GF-D8 (cell line): ENCODE measurements around the gene SURF6.

ENCODE experiments used
- DNase-seq: peaks from one replicate; lab custom pipeline; 2025; lab: John Stamatoyannopoulos, UW

SURF6 gene

DNA sequence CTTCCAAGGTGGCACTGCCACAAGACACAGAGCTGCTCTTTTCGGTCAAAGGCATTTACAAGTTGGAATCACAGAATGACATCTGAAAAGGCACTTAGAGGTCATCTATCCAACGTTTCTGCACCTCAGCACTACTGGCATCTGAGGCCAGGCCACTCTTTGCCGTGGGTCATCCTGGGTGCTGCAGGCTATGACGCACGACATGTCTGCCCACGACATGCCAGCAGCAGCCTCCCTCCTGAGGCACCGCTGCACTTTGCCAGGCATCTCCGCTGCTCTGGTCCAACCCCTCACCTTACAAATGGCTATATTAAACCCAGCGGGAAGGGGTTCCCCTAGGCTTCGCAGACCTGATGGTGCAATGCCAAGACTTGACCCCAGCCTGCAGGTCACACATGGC lies 31.8 kb upstream of the SURF6 start:
- DNase-seq, result no peak

DNA sequence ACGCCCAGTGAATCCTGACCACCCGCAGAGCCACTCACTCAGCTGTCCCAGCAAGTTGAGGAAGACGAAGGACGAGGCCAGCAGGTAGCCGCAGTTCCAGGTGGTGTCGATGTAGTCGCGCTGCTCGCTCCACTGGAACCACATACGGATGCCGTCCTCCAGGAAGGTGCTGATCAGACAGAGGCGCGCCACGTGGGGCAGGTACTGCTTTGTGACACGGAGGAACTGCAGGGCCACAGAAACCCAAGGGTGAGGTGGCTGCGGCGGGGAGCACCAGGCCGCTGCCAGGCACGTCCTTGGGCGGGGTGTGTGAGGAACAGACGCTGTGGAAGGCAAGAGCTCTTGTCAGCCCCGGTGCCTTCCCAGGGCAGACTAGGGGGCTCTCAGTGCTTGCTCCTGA lies 31.2 kb upstream of the SURF6 start:
- DNase-seq, result no peak

DNA sequence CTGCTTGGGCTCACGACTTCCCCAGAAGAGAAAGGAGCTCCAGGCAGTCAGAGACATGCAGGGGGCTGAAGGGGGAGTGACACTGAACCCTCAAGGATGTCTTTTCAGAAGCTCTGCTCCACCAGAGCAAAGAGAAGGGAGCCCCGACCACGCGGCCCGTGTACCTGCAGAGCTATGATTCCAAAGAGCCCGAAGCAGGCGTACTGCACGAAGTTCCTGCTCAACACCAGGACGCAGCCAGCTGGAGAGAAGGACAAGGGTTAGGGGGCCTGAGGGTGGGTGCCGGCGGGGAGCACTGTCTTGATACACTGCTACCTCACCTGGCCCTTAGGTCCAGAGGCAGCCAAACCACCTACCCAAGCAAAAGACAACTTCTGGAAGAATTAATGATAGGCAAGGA lies 30.4 kb upstream of the SURF6 start:
- DNase-seq, result no peak

DNA sequence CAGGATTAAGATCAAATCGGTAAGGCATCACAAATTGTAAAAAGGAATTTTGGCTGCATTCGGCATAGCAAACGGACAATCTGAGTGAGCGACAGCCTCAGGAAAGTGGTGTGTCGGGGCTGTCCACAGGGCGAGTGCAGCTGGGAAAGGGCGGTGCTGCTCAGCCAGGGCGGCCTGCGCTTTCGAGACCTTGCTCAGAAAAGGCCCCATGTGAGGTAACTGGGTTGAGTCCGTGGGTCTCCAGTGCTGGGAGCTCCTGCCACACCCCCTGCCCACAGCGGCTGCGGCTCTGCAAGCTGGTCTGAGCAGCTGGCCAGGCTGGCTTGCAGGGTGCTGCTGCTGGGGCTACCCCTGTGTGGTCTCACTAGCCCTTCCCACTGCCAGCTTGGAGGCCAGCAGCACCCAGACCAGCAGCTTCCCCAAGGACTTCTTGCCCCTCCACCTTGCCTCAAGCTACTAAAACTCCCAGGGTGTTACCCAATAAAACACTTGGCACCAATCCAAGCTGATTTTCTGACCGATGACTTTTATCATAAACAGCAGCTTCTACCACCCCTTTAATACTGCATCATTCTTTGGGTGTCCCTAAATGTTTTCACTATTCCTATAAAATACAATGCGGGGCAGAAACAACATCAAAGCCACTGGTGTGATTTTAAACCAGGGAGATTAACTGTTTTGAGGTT lies 26.5 kb upstream of the SURF6 start:
- DNase-seq, result no peak

DNA sequence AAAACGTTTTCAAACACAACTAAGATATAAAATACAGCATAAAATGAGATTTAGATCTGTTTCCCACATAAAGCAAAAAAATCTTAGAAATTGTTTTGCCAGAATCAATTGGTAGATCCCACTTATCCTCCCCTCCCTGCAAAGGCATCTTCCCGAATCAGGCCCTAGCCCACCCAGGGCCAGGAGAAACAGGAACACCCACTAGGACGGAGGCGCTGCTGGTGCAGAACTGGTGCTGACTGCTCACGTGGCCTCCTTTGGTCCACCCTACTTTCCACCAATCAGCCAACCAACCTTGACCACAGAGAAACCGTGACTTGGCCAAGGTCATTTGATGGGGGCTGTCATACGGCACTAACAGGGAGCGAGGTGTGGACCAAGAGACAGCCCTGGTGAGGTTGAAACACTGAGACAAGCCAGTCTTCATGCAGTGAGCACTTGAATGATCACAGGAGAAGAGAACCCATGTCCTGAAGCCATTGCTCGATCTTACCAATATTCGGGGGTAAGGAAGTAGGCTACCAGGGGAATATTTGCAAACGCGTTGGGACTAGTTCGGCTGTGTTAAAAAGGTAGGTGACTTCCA lies 25.6 kb upstream of the SURF6 start:
- no peak for DNase-seq

DNA sequence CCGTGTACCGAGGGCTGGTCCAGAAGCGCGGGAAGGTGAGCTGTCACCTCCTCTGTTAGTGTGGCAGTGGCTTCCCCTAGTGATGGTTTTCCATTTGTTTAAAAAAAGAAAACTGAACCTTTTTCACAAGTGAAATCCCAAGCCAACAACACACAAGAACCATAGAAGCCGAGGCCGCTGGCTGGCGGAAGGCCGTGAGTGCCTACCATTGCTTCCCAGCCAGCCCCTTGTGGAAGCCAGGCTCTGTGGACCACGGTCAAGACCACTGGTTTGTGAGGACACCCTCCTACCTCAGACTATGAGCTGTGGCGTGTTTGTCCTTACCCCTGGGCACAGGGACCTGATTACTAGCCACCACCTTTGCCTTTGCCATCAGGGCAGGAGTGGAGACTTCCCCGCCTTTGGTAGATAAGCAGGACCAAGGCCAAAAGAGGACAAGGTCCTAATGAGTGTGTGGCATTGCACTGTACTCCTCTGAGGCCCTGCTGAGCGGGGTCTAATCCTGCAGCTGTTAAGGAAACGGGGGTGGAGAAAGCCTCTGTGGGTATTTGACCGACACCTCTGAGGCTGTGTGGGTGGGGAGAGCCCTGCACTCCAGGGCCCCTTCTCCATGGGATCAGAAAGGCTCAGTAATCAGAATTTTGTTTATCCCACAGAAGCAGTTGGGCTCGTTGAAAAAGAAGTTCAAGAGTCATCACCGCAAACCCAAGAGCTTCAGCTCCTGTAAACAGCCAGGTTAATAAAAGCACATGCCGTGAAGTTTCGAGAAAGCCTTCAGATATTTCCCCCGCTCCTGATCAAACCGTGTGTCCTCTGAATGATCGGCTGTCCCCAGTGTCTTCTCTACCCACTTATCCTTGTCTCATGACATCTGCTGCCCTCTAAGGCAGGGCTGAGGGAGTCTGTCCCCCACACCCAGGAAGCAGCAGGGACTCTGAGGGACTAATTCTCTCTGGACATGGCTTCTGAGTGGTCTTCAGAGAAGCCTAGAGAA lies 24.7 kb upstream of the SURF6 start:
- DNase-seq, result no peak

DNA sequence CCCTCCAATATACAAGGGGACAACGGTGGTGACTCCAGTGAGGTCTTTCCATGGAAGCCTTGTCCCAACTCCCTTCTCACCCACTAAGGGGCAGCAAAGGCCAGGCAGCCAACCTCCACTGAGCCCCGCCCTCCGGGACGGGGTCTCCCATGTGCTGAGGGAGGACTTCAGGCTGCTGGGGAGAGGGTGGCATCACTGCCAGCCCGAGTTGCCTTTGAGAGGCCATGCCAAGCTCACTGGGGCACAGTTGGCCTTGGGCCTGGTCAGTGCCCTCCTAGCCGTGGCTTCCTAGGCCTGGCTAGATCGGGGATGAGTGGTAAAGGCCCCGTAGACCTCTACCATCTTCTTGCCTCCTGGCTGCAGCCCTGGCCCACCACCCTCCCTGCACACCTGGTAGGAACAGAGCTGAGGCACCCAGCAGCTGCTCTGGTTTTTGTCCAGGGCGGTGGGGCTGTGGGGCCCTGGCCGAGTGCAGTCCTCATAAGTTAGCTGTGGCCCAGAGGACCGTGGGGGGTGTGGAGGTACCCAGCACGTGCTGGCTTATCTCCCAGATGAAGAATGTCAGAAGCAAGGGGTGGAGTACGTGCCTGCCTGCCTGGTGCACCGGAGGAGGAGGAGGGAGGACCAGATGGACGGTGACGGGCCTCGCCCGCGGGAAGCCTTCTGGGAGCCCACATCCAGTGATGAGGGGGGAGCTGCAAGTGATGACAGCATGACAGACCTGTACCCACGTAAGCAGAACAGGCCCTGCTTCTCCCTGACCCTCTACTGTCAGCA lies 23.6 kb upstream of the SURF6 start:
- DNase-seq, result no peak

DNA sequence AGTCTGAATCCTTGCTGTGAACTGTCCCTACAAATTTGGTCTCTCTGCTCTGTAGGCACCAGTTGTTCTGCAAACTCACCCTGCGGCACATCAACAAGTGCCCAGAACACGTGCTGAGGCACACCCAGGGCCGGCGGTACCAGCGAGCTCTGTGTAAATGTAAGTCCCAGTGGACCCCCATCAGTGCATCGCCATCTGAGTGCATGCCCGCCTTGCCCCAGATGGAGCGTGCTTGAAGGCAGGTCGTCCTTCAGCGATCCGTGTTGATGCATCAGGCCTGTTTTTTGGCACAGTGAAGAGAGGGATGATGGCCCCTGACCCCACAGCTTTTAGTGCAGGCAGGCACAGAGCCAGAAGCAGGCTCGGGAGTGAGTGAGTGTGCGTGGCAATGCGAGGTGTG lies 21.7 kb upstream of the SURF6 start:
- DNase-seq, result no peak

DNA sequence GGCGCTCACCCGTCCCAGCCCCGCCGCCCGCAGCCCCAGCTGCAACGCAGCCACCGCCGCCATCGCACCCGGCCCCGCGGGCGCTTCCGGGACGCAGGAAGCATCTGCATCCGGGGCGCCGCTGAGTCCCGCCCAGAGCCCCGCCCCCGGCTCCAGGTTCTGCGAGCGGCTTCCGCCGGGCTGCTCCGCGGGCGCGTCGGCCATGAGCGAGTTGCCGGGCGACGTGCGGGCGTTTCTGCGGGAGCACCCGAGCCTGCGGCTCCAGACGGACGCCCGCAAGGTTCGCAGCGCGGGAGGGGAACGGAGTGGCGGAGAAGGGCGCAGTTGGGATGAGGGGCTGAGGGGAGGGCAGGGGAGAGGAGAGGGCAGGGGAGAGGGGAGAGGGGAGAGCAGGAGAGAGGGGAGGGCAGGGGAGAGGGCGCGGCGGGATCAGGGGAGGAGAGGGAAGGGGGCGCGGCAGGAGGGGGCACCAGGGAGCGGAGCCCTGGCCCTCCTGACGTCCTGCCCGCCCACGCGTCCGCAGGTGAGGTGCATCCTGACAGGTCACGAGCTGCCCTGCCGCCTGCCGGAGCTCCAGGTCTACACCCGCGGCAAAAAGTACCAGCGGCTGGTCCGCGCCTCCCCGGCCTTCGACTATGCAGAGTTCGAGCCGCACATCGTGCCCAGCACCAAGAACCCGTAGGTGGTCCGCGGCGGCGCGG lies 20.6 kb upstream of the SURF6 start, which contains the start of the genes SURF1 and SURF2:
TSS of gene SURF1 (minus strand) at position 97 of the 701 bp plus-strand sequence. CDS start at position 63, 34 bp downstream.
TSS of gene SURF2 (plus strand) at position 160 of the 701 bp plus-strand sequence. CDS start at position 203, 43 bp downstream.
- DNase-seq, result no peak

DNA sequence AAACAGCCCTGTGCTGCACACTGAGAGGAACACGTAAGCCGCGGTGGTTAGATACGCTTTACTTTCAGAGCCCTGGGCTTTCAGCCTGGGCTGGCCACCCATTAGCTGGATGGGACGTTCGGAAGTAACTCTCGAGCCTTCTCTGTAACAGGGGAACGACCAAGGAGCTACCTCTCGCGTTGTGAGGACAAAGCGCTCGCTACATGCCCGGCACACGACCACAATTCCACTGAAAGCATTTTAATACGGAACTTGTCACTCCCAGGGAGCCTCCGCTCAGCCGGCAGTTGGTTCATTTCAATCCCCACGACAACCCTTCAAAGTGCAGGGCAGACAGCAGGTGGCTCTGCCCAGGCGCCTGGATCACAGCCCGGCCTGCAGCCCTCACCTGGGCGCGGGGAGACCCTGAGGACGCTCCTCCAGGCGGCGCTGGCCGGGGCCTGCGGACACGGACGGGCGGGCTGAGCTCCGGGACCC lies 19.9 kb upstream of the SURF6 start:
- no peak for DNase-seq

DNA sequence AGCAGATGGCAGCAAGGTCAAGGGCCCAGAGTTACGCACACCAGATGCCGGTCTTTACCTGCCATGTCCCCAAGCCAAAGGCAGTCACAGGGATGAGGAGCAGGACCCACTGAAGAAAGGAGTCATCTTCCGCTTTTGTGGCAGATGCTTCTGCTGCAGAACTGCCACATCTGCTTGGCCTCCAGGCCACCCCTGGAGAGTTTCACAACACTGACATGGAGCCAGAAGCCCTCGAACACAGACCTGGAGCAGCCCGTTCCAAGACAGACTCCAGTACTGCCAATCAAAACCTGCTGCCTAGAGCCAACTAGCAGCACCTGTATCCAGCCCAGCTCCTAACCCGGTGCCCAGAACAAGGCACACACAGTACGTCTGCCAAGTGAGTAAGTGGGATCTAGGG lies 18.8 kb upstream of the SURF6 start:
- peak; percentile 39 for DNase-seq

DNA sequence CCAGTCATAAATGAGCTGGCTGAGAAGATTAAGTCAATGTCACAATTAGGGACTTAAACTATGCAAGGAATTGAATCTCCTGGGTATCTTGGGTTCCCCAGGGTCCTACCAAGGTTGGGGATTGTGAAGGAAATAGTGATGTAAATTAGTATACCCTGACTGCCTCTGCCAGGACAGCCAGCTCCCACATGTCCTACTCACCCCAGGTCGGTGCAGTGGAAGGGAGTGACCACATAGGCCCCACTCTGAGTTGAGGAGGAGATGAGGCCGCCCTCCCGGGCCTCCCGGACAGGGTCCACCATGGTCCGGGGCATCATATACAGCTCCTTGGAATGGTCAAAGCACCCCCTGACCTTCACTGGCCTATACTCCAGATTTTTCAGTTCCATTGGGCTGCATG lies 17.6 kb upstream of the SURF6 start:
- DNase-seq, result no peak

DNA sequence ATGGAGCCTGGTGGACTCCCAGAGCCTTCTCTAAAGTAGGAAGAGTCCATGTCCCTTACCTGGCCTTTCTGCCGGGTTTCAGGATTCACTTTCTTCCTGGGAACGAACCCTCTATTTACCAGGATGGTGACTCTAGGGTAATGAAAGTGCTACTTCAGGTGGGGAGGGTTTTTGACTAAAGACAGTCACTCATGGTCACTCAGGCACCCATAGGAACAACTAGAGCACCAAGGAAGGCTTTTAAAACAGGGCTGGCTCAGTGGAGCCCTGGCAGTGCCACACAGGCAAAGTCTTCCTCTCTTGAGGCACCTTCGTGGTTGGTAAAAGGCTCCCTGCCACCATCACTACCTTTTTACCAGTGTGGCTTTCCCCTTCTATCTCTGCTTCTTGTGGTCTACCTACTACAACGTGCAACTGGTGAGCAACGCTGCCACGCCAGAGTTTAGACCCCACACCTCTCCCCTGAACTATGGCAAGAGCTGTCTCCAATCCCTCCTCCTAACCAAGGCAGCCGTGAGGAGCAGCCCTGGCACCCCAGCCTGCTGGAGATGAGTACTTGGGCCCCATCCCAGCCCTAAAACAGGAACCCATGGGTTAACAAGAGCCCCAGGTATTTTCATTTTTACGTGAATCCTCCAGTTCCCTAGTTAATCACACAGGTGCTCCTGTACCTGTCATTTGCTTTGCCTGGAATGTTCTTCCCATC lies 16.8 kb upstream of the SURF6 start:
- no peak for DNase-seq

DNA sequence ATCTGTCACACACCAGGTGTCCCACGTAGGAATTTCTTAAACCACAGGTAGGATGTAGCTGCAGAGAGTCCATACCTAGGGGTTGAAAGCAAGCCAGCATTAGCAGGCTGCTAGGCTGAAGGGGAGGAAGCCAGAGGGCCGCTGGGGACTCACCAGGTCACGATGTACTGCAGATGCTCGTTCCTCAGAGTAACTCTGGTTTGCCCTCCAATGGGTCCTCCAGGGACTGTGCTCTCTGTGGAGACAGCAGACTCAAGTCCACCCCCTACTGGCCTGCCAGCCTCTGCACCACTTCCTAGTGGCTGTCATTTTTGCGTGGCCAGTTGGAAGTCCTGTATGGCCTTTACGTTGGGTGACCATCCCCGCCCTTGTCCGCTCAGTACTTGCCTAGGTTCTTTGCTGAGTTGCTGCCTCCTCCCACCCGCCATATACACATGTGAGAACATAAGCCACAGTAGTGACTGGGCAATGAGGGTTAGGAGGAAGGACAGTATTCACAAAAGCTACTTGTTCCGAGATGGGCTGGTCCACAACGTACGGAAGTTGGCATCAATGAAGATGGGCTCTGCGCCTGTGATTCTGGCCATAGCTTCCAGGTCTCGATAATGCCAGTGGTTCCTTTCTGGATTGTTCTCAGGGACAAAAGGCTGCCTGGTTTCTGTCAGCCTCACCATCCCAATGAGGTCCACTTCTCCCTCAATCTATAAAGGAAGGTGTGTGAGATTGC lies 16.1 kb upstream of the SURF6 start:
- peak; percentile 44 for DNase-seq

DNA sequence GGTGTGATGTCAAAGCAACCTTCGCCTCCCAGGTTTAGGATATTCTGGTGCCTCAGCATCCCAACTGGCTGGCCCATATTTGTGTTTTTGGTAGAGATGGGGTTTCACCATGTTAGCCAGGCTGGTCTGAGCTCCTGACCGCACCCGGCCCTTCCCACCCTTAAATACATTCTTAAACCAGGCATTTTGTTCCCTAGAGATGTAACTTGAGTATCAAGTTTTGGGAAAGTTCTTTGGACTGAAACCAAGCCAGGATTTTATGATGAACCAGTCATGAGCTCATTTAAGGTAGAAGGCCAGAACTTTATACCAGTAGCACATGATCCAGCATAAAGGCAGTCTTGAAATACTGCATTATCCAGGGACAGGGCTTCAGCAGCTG lies 15.5 kb upstream of the SURF6 start:
- DNase-seq, result no peak

DNA sequence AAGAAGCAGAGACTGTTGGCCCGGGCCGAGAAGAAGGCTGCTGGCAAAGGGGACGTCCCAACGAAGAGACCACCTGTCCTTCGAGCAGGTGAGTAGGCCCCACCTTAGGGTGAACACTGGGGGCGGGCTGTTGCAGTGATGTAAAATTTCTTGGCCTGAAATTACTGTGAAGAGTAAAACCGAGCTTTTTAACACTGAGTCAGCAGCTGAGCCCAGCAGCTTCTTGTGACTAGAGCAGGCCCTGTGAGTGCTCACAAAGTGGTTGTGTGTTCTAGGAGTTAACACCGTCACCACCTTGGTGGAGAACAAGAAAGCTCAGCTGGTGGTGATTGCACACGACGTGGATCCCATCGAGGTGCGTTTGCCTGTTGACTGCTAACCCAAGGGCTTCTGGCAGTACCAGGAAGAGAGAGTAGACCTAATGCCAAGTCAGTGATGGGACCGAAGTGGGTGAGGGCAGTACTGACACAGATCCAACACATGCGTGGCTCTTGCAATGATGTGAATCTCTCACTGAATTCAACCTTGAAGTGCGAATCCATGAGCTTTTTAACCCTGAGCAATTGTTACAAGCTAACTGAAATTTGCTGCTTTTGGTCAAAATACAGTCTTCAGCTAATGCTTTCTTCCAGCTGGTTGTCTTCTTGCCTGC lies 14.1 kb upstream of the SURF6 start:
- DNase-seq, result no peak

DNA sequence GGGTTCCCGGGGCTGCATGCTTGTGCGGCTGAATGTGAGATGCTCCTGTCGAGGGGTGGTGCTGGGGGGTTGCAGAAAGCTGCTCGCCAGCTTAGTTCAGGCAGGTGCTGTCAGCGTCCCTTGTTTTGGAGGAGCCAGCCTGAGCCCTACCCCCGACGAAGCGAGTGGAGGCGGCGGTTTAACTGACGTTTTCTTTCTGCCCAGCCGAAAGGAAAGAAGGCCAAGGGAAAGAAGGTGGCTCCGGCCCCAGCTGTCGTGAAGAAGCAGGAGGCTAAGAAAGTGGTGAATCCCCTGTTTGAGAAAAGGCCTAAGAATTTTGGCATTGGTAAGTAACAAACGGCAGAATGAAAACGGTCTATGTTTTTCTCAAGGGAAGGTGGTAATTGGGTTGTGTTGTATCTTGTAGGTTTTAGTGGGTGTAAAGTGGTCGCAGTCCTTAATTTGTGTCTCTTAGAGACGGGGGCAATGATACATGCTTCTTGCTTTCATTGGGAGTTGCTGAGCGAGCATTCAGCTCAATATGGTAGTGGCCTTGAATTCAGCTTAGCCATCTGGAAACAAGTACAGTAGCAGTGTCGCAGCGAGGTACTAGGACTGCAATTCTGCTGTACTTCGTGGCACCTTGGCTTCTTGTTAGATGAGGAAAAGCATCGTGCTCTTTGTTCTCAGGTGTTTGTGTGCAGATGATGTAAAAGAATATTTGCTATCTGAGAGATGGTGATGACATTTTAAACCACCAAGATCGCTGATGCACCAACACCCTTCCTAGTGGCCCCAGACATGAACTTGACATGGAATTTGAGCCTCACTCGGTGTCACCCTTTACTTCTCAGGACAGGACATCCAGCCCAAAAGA lies 13.0 kb upstream of the SURF6 start:
- no peak for DNase-seq

DNA sequence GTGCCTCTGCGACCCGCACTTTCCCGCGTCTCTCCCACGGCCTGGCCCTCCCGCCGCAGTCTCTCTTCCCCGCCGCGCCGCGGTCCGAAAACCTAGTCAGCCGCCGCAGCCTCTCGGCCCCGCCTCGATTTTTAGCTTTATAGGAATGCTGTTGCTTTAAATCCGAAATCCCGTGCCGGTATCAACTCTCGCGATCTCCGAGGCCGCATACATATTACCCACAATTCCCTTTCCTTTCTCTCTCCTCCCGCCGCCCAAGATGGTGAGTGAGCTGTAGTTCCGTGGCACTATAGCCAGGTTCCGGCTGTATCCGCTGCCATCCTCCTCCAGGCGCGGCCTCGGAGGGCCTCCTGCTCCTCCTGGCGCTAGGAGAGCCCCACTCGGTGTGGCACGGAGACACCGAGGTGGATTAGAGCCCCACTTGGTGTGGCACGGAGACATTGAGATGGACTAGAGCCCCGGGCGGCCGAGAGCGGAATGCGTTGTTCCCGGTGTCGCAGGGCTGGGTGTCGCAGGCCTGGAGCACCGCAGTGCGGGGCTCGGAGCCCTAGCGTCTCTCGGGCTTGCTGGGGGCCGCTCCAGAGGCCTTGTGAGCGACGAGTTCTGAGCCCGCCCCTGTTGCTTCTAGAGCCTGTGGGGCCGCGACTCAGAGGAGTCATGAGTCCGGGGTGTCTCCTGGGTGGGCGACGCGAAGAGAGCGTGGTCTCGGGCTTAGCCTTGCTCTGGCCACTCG lies 12.2 kb upstream of the SURF6 start, which contains the start of the genes MED22 and RPL7A:
TSS of gene MED22 (minus strand) at position 147 of the 733 bp plus-strand sequence. CDS start 1,469 bp downstream, outside the sequence.
TSS of gene RPL7A (plus strand) at position 234 of the 733 bp plus-strand sequence. CDS start at position 260, 26 bp downstream.
- peak; percentile 82 for DNase-seq
